GM23338 (cell line): ENCODE results near the gene PHETA2.

Experiments used
- EZH2phosphoT487 ChIP-seq: fragments of 200-600 bp; sonication (generic); IDR thresholded peaks from one replicate; pipeline ENCODE4 v1.8.1; 2018; ENCODE audit warnings: antibody characterized with exemption; ENCODE audit not compliant: unreplicated experiment
- JUNB ChIP-seq: IDR thresholded peaks from one replicate; pipeline ENCODE4 v1.6.1; 2016; ENCODE audit warnings: antibody characterized with exemption; ENCODE audit not compliant: unreplicated experiment
- TF ChIP-seq, protein P1 (sequence below), 2 experiments: fragments of 200-600 bp in 1 of 2; sonication (generic) in 1 of 2; conservative IDR thresholded peaks; 2 replicates each; pipeline versions ENCODE4 v1.5.1 to v1.6.1; 2016 to 2017; ENCODE audit warnings: antibody characterized with exemption in 2 of 2, low read depth in 2 of 2, mild to moderate bottlenecking in 2 of 2, moderate library complexity in 1 of 2

GRCh38 chr22:42061041-42061440, 13.0 kb upstream of the PHETA2 start:
- TF ChIP-seq EZH2phosphoT487 (no peak), JUNB (no peak)
- TF ChIP-seq, protein P1, sequence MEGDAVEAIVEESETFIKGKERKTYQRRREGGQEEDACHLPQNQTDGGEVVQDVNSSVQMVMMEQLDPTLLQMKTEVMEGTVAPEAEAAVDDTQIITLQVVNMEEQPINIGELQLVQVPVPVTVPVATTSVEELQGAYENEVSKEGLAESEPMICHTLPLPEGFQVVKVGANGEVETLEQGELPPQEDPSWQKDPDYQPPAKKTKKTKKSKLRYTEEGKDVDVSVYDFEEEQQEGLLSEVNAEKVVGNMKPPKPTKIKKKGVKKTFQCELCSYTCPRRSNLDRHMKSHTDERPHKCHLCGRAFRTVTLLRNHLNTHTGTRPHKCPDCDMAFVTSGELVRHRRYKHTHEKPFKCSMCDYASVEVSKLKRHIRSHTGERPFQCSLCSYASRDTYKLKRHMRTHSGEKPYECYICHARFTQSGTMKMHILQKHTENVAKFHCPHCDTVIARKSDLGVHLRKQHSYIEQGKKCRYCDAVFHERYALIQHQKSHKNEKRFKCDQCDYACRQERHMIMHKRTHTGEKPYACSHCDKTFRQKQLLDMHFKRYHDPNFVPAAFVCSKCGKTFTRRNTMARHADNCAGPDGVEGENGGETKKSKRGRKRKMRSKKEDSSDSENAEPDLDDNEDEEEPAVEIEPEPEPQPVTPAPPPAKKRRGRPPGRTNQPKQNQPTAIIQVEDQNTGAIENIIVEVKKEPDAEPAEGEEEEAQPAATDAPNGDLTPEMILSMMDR (conservative IDR thresholded peaks at IDR 0.05; ENCODE audit: low read depth in 2 of 2), result no peak
